ENCODE data around the gene FLAD1.

DNA sequence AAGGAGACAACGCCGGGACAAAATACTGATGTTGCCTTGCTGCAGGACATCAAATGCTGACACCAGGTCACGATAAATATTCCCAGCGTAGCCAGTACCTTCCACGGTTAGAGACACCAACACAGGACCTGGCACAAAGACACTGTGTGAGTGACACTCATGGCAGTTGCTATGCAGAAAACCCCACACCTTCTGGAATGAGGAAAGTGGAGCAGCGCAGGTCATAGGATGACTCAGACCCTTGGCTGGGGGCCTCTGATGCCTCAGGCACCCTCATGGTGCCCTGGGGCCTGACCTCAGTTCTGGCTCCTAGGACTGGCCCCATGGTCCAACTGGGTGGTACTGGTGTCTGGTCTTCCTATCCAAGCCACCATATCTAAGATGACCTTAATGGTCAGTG is 43.4 kb downstream of the FLAD1 start:
- TF ChIP-seq, protein P1, sequence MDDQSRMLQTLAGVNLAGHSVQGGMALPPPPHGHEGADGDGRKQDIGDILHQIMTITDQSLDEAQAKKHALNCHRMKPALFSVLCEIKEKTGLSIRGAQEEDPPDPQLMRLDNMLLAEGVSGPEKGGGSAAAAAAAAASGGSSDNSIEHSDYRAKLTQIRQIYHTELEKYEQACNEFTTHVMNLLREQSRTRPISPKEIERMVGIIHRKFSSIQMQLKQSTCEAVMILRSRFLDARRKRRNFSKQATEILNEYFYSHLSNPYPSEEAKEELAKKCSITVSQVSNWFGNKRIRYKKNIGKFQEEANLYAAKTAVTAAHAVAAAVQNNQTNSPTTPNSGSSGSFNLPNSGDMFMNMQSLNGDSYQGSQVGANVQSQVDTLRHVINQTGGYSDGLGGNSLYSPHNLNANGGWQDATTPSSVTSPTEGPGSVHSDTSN (CRISPR knock-in tag; IDR thresholded peaks at IDR 0.05): no peak
- TF ChIP-seq, protein P2, sequence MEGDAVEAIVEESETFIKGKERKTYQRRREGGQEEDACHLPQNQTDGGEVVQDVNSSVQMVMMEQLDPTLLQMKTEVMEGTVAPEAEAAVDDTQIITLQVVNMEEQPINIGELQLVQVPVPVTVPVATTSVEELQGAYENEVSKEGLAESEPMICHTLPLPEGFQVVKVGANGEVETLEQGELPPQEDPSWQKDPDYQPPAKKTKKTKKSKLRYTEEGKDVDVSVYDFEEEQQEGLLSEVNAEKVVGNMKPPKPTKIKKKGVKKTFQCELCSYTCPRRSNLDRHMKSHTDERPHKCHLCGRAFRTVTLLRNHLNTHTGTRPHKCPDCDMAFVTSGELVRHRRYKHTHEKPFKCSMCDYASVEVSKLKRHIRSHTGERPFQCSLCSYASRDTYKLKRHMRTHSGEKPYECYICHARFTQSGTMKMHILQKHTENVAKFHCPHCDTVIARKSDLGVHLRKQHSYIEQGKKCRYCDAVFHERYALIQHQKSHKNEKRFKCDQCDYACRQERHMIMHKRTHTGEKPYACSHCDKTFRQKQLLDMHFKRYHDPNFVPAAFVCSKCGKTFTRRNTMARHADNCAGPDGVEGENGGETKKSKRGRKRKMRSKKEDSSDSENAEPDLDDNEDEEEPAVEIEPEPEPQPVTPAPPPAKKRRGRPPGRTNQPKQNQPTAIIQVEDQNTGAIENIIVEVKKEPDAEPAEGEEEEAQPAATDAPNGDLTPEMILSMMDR (tag by site-specific recombination; IDR thresholded peaks at IDR 0.05): no peak
- TF ChIP-seq ZNF510 (tag by site-specific recombination; IDR thresholded peaks at IDR 0.05; ENCODE audit: insufficient replicate concordance): no peak

Measured in HEK293 (cell line).